GM12878 (cell line): Measurements from ENCODE around the gene SNRPD1. TPM values are rescaled to one million over a fixed set of nuclear protein-coding genes. Genes with fewer than 3 reads are reported as not detected.

ENCODE experiments used
- ATF7 ChIP-seq: fragments of 450-650 bp; IDR thresholded peaks from 2 replicates; pipeline ENCODE4 v1.6.1; 2016; ENCODE audit warnings: low read depth, mild to moderate bottlenecking
- BACH1 ChIP-seq: fragments of 450-650 bp; IDR thresholded peaks from 2 replicates; pipeline ENCODE4 v1.6.1; 2017; ENCODE audit warnings: mild to moderate bottlenecking, borderline replicate concordance
- BCL11A ChIP-seq: IDR thresholded peaks from 2 replicates; pipeline ENCODE4 v1.6.1; 2011; ENCODE audit warnings: low read depth, low read length
- CEBPB ChIP-seq, 2 experiments: fragments of 150-350 bp in 1 of 2; IDR thresholded peaks; 2 replicates each; pipeline ENCODE4 v1.6.1; 2012 to 2014; ENCODE audit warnings: low read depth in 2 of 2, low read length in 2 of 2, borderline replicate concordance in 1 of 2, inconsistent platforms in 1 of 2
- ETV6 ChIP-seq, 2 experiments: fragments of 450-650 bp in 1 of 2; IDR thresholded peaks in 1 of 2; conservative IDR thresholded peaks in 1 of 2; 2 replicates each; pipeline ENCODE4 v1.6.1; 2014; ENCODE audit warnings: antibody characterized with exemption in 1 of 2, borderline replicate concordance in 1 of 2, low read depth in 1 of 2, mild to moderate bottlenecking in 1 of 2, moderate library complexity in 1 of 2
- MEF2A ChIP-seq: IDR thresholded peaks from 2 replicates; pipeline ENCODE4 v1.6.1; 2011; ENCODE audit warnings: low read depth, mild to moderate bottlenecking, low read length, moderate library complexity; ENCODE audit not compliant: insufficient read depth
- MEF2B ChIP-seq: fragments of 450-650 bp; IDR thresholded peaks from 2 replicates; pipeline ENCODE4 v1.6.1; 2018; ENCODE audit warnings: mild to moderate bottlenecking, moderate library complexity; ENCODE audit not compliant: partially characterized antibody, poor library complexity, severe bottlenecking
- NR2C1 ChIP-seq: fragments of 450-650 bp; IDR thresholded peaks from 2 replicates; pipeline ENCODE4 v1.6.1; 2017; ENCODE audit warnings: antibody characterized with exemption, mild to moderate bottlenecking, moderate library complexity
- POLR2A ChIP-seq: IDR thresholded peaks from 2 replicates; pipeline ENCODE4 v1.6.1; 2011; ENCODE audit warnings: low read depth, mild to moderate bottlenecking, low read length
- POLR2AphosphoS2 ChIP-seq: IDR thresholded peaks from 2 replicates; pipeline ENCODE4 v1.6.1; 2011; ENCODE audit warnings: low read depth, mild to moderate bottlenecking, low read length, improper control_type of control experiment, moderate library complexity
- POLR2AphosphoS5 ChIP-seq: IDR thresholded peaks from 2 replicates; pipeline ENCODE4 v1.6.1; 2011; ENCODE audit warnings: mild to moderate bottlenecking, low read length, inconsistent platforms
- RFX5 ChIP-seq: IDR thresholded peaks from 2 replicates; pipeline ENCODE4 v1.6.1; 2011; ENCODE audit warnings: low read depth, low read length, improper control_type of control experiment
- SMAD1 ChIP-seq: fragments of 450-650 bp; IDR thresholded peaks from 2 replicates; pipeline ENCODE4 v1.6.1; 2018; ENCODE audit warnings: mild to moderate bottlenecking, low read depth; ENCODE audit not compliant: partially characterized antibody
- SUPT20H ChIP-seq: IDR thresholded peaks from 2 replicates; pipeline ENCODE4 v1.6.1; 2011; ENCODE audit warnings: low read depth, mild to moderate bottlenecking, low read length, moderate library complexity, borderline replicate concordance; ENCODE audit not compliant: control insufficient read depth
- ZNF24 ChIP-seq: fragments of 450-650 bp; IDR thresholded peaks from 2 replicates; pipeline ENCODE4 v1.6.1; 2017; ENCODE audit warnings: antibody characterized with exemption, mild to moderate bottlenecking
- polyA plus RNA-seq, 11 experiments: library from polyadenylated mRNA; depleted of rRNA in 4 of 11; unstranded in 6 of 11; stranded (reverse) in 5 of 11; fragments of >200 nt; fragmentation: Nextera tagmentation in 4 of 11; fragmentation: Illumina TruSeq in 1 of 11; extraction: Ambion mirVana in 4 of 11; extraction: Trizol in 1 of 11; gene quantifications; 1 replicate in 1 of 11; 2 replicates in 10 of 11; pipeline versions ENCODE4 v1.2.1 to v1.2.3, GENCODE V29; 2011 to 2016; ENCODE audit warnings: inconsistent platforms in 2 of 11, missing spikeins in 2 of 11, low read depth in 1 of 11
- total RNA-seq, 4 experiments: library from RNA; depleted of rRNA in 3 of 4; stranded (reverse); fragments of >200 nt in 3 of 4; fragmentation: Illumina TruSeq in 1 of 4; extraction: Trizol in 1 of 4; gene quantifications; 2 replicates each; pipeline versions ENCODE4 v1.2.1 to v1.2.3, GENCODE V29; 2013 to 2021
- TF ChIP-seq, protein P1 (sequence below): fragments of 150-350 bp; IDR thresholded peaks from 2 replicates; pipeline ENCODE4 v1.6.1; 2016; ENCODE audit warnings: low read depth, low read length
- TF ChIP-seq, protein P2 (sequence below), 3 experiments: IDR thresholded peaks in 2 of 3; conservative IDR thresholded peaks in 1 of 3; 2 replicates each; pipeline ENCODE4 v1.5.1; 2011; ENCODE audit warnings: low read depth in 3 of 3, low read length in 3 of 3, mild to moderate bottlenecking in 3 of 3, control low read depth in 2 of 3, moderate library complexity in 2 of 3, inconsistent platforms in 1 of 3, mixed read lengths in 1 of 3; ENCODE audit not compliant: control insufficient read depth in 2 of 3, insufficient read depth in 1 of 3; ENCODE audit errors: extremely low read depth in 1 of 3
- TF ChIP-seq, protein P3 (sequence below): fragments of 450-650 bp; IDR thresholded peaks from 2 replicates; pipeline ENCODE4 v1.6.1; 2016; ENCODE audit warnings: mild to moderate bottlenecking
- TF ChIP-seq, protein P4 (sequence below): fragments of 450-650 bp; IDR thresholded peaks from 2 replicates; pipeline ENCODE4 v1.6.1; 2016; ENCODE audit warnings: mild to moderate bottlenecking

Gene SNRPD1
- total and polyA plus RNA-seq, 10 of the 15 experiments (the other 5 are each of a cell fraction or from before 2014, with no cell fraction given), result 52.6 to 866 (median 227) TPM

DNA sequence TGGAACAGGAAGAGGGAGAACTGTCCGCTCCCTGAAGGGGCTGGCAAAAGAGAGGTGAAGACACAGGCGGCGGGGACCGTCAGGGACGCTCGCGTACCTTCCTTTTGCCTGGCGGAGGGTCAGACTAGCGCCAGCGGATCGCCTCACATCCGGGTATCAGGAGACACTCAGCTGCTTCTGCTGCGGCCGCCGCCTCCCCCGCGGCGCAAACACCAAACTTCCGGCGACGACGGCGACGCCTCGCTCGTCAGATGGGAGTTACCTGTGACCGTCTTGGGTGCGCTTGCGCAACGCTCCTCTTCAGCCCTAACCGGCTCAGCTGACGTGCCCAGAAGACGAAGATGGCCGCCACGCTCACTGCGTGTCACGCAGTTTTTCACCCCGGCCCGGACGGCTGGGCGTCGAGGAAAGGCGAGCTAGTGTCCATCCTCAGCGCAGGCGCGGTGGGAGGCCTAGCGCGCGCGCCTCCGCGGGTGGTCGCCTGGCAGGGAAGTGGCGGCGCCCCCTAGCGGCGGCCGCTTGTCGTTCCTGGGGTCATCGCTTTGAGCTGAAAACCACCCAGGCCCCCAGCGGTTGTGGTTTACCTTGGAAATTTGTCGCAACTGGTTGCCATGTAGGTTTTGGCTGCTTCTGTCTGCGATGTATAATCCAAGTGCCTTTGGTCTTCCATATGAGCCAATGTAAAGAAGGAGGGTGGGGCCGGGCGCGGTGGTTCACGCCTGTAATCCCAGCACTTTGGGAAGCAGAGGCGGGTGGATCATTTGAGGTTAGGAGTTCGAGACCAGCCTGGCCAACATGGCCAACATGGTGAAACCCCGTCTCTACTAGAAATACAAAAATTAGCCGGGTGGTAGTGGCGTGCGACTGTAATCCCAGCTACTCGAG is 11.3 kb upstream of the SNRPD1 start, which contains the start of gene ESCO1 (continued):
- TF ChIP-seq SUPT20H (no peak), MEF2A (peak; percentile 37; the same call in 1 of the 2 replicates), POLR2A (peak; percentile 98), POLR2AphosphoS5 (peak; percentile 97), NR2C1 (peak; percentile 47; the same call in 1 of the 2 replicates), POLR2AphosphoS2 (peak; percentile 84), RFX5 (peak; percentile 93), ETV6 (conservative IDR thresholded peaks at IDR 0.05 in 1 of 2, IDR thresholded peaks at IDR 0.05 in 1 of 2; ENCODE audit: borderline replicate concordance in 1 of 2, low read depth in 1 of 2) (0 out of 4 replicates have a peak, but pooled peaks of 1 of the 2 experiments have one; percentile 19), ZNF24 (peak; percentile 50; the same call in 1 of the 2 replicates), SMAD1 (peak; percentile 52), CEBPB (IDR thresholded peaks at IDR 0.05; ENCODE audit: borderline replicate concordance in 1 of 2, low read depth in 2 of 2, low read length in 2 of 2) (peak in 1 of 2 experiments; percentile 94; a peak in 2 of 4 replicates), MEF2B (peak; percentile 20), BACH1 (peak; percentile 47), ATF7 (0 out of 2 replicates have a peak, but pooled peaks have one; percentile 51), BCL11A (no peak)
- TF ChIP-seq, protein P1, sequence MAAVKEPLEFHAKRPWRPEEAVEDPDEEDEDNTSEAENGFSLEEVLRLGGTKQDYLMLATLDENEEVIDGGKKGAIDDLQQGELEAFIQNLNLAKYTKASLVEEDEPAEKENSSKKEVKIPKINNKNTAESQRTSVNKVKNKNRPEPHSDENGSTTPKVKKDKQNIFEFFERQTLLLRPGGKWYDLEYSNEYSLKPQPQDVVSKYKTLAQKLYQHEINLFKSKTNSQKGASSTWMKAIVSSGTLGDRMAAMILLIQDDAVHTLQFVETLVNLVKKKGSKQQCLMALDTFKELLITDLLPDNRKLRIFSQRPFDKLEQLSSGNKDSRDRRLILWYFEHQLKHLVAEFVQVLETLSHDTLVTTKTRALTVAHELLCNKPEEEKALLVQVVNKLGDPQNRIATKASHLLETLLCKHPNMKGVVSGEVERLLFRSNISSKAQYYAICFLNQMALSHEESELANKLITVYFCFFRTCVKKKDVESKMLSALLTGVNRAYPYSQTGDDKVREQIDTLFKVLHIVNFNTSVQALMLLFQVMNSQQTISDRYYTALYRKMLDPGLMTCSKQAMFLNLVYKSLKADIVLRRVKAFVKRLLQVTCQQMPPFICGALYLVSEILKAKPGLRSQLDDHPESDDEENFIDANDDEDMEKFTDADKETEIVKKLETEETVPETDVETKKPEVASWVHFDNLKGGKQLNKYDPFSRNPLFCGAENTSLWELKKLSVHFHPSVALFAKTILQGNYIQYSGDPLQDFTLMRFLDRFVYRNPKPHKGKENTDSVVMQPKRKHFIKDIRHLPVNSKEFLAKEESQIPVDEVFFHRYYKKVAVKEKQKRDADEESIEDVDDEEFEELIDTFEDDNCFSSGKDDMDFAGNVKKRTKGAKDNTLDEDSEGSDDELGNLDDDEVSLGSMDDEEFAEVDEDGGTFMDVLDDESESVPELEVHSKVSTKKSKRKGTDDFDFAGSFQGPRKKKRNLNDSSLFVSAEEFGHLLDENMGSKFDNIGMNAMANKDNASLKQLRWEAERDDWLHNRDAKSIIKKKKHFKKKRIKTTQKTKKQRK, result no peak
- TF ChIP-seq, protein P2, sequence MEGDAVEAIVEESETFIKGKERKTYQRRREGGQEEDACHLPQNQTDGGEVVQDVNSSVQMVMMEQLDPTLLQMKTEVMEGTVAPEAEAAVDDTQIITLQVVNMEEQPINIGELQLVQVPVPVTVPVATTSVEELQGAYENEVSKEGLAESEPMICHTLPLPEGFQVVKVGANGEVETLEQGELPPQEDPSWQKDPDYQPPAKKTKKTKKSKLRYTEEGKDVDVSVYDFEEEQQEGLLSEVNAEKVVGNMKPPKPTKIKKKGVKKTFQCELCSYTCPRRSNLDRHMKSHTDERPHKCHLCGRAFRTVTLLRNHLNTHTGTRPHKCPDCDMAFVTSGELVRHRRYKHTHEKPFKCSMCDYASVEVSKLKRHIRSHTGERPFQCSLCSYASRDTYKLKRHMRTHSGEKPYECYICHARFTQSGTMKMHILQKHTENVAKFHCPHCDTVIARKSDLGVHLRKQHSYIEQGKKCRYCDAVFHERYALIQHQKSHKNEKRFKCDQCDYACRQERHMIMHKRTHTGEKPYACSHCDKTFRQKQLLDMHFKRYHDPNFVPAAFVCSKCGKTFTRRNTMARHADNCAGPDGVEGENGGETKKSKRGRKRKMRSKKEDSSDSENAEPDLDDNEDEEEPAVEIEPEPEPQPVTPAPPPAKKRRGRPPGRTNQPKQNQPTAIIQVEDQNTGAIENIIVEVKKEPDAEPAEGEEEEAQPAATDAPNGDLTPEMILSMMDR (IDR thresholded peaks at IDR 0.05 in 2 of 3, conservative IDR thresholded peaks at IDR 0.05 in 1 of 3; ENCODE audit: control insufficient read depth in 2 of 3, extremely low read depth in 1 of 3, insufficient read depth in 1 of 3, low read depth in 3 of 3, low read length in 3 of 3), result peak; percentile 90 to 95 (median 93)
- TF ChIP-seq, protein P3, sequence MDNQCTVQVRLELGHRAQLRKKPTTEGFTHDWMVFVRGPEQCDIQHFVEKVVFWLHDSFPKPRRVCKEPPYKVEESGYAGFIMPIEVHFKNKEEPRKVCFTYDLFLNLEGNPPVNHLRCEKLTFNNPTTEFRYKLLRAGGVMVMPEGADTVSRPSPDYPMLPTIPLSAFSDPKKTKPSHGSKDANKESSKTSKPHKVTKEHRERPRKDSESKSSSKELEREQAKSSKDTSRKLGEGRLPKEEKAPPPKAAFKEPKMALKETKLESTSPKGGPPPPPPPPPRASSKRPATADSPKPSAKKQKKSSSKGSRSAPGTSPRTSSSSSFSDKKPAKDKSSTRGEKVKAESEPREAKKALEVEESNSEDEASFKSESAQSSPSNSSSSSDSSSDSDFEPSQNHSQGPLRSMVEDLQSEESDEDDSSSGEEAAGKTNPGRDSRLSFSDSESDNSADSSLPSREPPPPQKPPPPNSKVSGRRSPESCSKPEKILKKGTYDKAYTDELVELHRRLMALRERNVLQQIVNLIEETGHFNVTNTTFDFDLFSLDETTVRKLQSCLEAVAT, result peak; percentile 79
- TF ChIP-seq, protein P4, sequence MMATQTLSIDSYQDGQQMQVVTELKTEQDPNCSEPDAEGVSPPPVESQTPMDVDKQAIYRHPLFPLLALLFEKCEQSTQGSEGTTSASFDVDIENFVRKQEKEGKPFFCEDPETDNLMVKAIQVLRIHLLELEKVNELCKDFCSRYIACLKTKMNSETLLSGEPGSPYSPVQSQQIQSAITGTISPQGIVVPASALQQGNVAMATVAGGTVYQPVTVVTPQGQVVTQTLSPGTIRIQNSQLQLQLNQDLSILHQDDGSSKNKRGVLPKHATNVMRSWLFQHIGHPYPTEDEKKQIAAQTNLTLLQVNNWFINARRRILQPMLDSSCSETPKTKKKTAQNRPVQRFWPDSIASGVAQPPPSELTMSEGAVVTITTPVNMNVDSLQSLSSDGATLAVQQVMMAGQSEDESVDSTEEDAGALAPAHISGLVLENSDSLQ, result peak; percentile 84
